Esophagus muscularis mucosa (tissue), 4 donors: ENCODE results near the gene SYNDIG1. TPM values are rescaled to one million over a fixed set of nuclear protein-coding genes. Genes with fewer than 3 reads are reported as not detected.

Source experiments
- DNase-seq: peaks from one replicate; pipeline ENCODE4 v3.0.0-alpha.2; 2017; ENCODE audit errors: extremely low spot score
- H3K27ac ChIP-seq, 4 donors: fragments of 200-600 bp; sonication (generic); replicated peaks in 1 of 4; 1 replicate in 3 of 4; 2 replicates in 1 of 4; pipeline ENCODE4 v1.5.1; 2016 to 2019; ENCODE audit warnings: mild to moderate bottlenecking in 1 of 4
- H3K27me3 ChIP-seq, 4 donors: fragments of 200-600 bp; sonication (generic); one replicate each; pipeline versions ENCODE4 v1.5.1 to v1.6.0; 2016 to 2019
- H3K36me3 ChIP-seq, 4 donors: fragments of 200-600 bp; sonication (generic); one replicate each; pipeline ENCODE4 v1.5.1; 2016 to 2019
- H3K4me1 ChIP-seq, 4 donors: fragments of 200-600 bp; sonication (generic); one replicate each; pipeline ENCODE4 v1.5.1; 2016 to 2019
- H3K4me3 ChIP-seq, 4 donors: fragments of 200-600 bp; sonication (generic); 1 replicate in 2 of 4; 2 replicates in 2 of 4; pipeline ENCODE4 v1.5.1; 2016 to 2019; ENCODE audit warnings: mild to moderate bottlenecking in 4 of 4, moderate library complexity in 1 of 4
- H3K9me3 ChIP-seq, 4 donors: fragments of 200-600 bp; sonication (generic); 1 replicate in 3 of 4; 2 replicates in 1 of 4; pipeline ENCODE4 v1.5.1; 2016 to 2019
- EP300 ChIP-seq: sonication (generic); formaldehyde crosslinking; IDR thresholded peaks from one replicate; pipeline ENCODE4 v1.6.1; 2017; ENCODE audit warnings: antibody characterized with exemption
- POLR2A ChIP-seq: fragments of 450-650 bp; IDR thresholded peaks from one replicate; pipeline ENCODE4 v1.6.1; 2017; ENCODE audit warnings: antibody characterized with exemption, moderate library complexity, mild to moderate bottlenecking, low read depth
- POLR2AphosphoS5 ChIP-seq, 2 donors: sonication (generic); formaldehyde crosslinking; IDR thresholded peaks; one replicate each; pipeline ENCODE4 v1.6.1; 2017; ENCODE audit warnings: antibody characterized with exemption in 2 of 2
- WGBS: methylation state at CpG from one replicate; pipeline ENCODE4 v1.1.5; 2018; 5-methylcytosine and 5-hydroxymethylcytosine counted together
- intact Hi-C: fragments of 100-400 bp; cut with DNase I; formaldehyde crosslinking; loops from one replicate; pipeline ENCODE4 v1.15.1; 2023
- total RNA-seq, 4 donors: library from RNA; depleted of rRNA; stranded (reverse); fragments of >200 nt; gene quantifications; one replicate each; pipeline versions ENCODE4 v1.1.0 to v1.2.1, GENCODE V29; 2016
- TF ChIP-seq, protein P1 (sequence below), 3 experiments: fragments of 200-600 bp in 2 of 3; fragments of 450-650 bp in 1 of 3; sonication (generic) in 2 of 3; IDR thresholded peaks; one replicate each; pipeline ENCODE4 v1.5.1; 2017 to 2019; ENCODE audit warnings: antibody characterized with exemption in 3 of 3, mild to moderate bottlenecking in 2 of 3, moderate library complexity in 1 of 3

The SYNDIG1 gene
- total RNA-seq, 4 donors from 2014 or later, result not detected

DNA sequence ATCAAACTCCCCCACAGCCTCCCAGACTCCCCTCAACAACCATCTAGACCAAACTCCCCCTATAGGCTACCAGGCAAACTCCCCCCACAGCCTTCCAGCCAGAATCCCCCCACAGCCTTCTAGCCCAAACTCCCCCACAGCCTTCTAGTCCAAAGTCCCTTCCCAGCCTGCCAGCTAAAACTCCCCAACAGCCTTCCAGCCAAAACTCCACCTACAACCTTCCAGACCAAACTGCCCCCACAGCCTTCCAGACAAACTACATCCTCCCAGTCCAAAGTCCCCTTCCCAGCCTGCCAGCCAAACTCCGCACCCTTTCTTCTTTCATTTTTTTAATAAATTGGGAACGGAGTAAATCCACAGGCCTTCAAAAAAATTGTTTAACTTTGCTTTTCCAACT is 37.4 kb upstream of the SYNDIG1 start:
- TF ChIP-seq POLR2A (no peak), EP300 (no peak), POLR2AphosphoS5 (IDR thresholded peaks at IDR 0.05) (no peak)
- TF ChIP-seq, protein P1, sequence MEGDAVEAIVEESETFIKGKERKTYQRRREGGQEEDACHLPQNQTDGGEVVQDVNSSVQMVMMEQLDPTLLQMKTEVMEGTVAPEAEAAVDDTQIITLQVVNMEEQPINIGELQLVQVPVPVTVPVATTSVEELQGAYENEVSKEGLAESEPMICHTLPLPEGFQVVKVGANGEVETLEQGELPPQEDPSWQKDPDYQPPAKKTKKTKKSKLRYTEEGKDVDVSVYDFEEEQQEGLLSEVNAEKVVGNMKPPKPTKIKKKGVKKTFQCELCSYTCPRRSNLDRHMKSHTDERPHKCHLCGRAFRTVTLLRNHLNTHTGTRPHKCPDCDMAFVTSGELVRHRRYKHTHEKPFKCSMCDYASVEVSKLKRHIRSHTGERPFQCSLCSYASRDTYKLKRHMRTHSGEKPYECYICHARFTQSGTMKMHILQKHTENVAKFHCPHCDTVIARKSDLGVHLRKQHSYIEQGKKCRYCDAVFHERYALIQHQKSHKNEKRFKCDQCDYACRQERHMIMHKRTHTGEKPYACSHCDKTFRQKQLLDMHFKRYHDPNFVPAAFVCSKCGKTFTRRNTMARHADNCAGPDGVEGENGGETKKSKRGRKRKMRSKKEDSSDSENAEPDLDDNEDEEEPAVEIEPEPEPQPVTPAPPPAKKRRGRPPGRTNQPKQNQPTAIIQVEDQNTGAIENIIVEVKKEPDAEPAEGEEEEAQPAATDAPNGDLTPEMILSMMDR (IDR thresholded peaks at IDR 0.05), result no peak
- no peak for DNase-seq

DNA sequence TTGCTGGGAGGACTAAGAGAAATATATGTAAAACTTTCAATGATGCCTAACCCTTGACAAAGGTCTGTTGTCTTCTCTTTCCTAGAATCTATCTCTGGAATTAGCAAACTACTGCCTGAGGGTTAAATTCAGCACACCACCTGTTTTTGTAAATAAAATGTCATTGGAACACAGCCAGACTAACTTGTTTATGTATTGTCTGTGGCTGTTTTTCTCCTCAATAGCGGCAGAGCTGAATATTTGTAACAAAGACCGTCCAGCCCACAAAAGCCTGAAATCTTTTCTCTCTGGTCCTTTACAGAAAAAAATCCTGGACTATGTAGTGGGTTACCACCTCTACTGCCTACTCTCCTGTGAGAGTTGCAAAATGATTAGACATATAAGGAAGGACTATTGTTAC is 33.3 kb upstream of the SYNDIG1 start:
- Histone ChIP-seq H3K27me3 (peaks cover 0 to 21% (median 0%) of the 10 kb centered on the region in 4 donors), H3K27ac (no peak overlapping the region), H3K4me3 (no peak overlapping the region), H3K36me3 (no peaks in the 10 kb centered on the region), H3K9me3 (no peaks in the 10 kb centered on the region), H3K4me1 (no peaks in the 10 kb centered on the region)
- intact Hi-C loops, result no loop called here
- TF ChIP-seq EP300, result no peak
- TF ChIP-seq POLR2AphosphoS5 (IDR thresholded peaks at IDR 0.05), result no peak
- TF ChIP-seq, protein P1 (IDR thresholded peaks at IDR 0.05), result no peak
- WGBS, result 34% methylated on average over 2 of the region's 2 CpGs
- DNase-seq, result no peak

More for the DNA sequence above, 37.4 kb upstream of the SYNDIG1 start:
- Histone ChIP-seq H3K4me1 (no peaks in the 10 kb centered on the region), H3K36me3 (no peaks in the 10 kb centered on the region), H3K27me3 (peaks cover 0 to 17% (median 0%) of the 10 kb centered on the region in 4 donors), H3K4me3 (no peak overlapping the region), H3K27ac (no peak overlapping the region), H3K9me3 (no peaks in the 10 kb centered on the region)
- intact Hi-C loops, result no loop called here
- 33% methylated on average over 2 of the region's 2 CpGs for WGBS

DNA sequence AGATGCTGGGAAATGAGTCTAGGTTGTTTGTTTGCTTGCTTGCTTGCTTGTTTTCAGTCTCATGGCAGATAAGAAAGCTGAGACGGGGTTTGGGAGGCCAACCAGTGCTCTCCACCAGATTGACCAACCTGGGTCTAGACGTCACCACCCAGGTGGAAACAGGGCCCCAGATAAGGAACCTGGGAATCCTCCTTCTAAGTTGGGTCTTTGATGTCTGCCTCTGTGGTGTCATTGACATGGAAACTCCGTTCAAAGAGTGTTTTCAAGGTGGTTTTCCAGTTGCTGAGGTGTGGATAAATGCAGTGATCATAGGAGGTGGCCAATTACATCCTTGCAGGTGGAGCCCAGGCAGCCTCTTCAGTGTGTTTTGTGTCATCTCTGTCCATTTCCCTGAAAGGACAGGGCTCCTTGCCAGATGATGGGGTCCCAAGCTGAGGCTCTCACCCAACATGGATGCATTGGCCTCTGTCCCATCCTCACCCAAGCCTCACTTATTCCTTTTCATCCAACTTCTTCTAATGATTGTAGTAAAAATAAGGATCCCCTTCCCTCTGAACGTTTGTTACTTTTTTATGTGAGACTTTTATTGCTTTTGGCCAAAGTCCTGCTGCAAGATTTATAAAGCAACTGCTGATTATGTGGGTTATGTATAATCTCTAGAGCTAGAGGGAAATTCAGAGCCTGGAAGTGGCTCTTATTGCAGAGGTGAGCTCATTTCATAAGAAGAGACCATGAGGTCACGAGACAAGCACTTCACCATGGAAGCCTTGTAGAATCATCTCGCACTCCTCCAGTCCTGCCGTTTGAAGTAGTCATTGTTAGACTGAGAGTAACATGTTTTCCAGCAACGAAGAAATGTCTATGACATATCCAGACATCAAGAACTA is 32.0 kb upstream of the SYNDIG1 start:
- DNase-seq, result no peak
- TF ChIP-seq EP300 (no peak), POLR2A (no peak), POLR2AphosphoS5 (IDR thresholded peaks at IDR 0.05) (no peak)
- TF ChIP-seq, protein P1 (IDR thresholded peaks at IDR 0.05), result no peak
- Histone ChIP-seq H3K27me3 (peaks cover 0 to 21% (median 0%) of the 10 kb centered on the region in 4 donors), H3K9me3 (no peaks in the 10 kb centered on the region), H3K27ac (no peak overlapping the region), H3K4me1 (no peaks in the 10 kb centered on the region), H3K36me3 (no peaks in the 10 kb centered on the region), H3K4me3 (no peak overlapping the region)
- WGBS, result 56% methylated on average over 8 of the region's 8 CpGs
- intact Hi-C loops, result no loop called here

DNA sequence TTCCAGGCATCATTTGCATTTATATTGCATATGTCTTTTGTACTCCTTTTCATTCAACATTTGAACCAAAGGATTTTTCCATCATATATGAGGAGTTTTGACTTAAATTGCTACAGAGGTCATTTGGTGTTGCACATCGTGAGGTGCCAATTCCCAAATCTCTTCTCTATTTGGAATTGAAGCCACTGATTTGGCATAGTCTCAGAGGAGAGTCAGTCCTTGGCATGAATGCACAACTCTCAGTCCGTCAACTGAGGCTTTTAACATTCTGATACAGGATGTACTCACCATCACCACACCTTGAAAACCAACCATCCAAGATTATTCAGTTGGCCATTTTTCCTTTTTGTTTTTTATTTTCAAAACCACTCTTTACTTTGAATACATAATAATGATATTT is 31.1 kb upstream of the SYNDIG1 start:
- no peak overlapping the region for H3K4me3 ChIP-seq
- TF ChIP-seq POLR2AphosphoS5 (IDR thresholded peaks at IDR 0.05), result no peak
- TF ChIP-seq, protein P1 (IDR thresholded peaks at IDR 0.05), result no peak
- TF ChIP-seq EP300, result no peak
- no peak for TF ChIP-seq POLR2A
- intact Hi-C loops, result no loop called here
- no peaks in the 10 kb centered on the region for H3K9me3 ChIP-seq
- no peak for DNase-seq
- H3K27ac ChIP-seq, result no peak overlapping the region
- WGBS, result 69% methylated on average over 2 of the region's 2 CpGs
- H3K27me3 ChIP-seq, result peaks cover 0 to 19% (median 0%) of the 10 kb centered on the region in 4 donors
- H3K4me1 ChIP-seq, result no peaks in the 10 kb centered on the region
- no peaks in the 10 kb centered on the region for H3K36me3 ChIP-seq
